Suppressor macrophage (primary cell): ENCODE results near the gene SLC29A4.
"Not testable (repeated sequence)": the region's sequence is repeated elsewhere in the genome, so short reads cannot be mapped to it uniquely, and the experiment has no call there.

ENCODE experiments used
- DNase-seq, 4 experiments: peaks; one replicate each; pipeline ENCODE4 v3.0.0-alpha.2; 2020 to 2022

Gene SLC29A4

DNA sequence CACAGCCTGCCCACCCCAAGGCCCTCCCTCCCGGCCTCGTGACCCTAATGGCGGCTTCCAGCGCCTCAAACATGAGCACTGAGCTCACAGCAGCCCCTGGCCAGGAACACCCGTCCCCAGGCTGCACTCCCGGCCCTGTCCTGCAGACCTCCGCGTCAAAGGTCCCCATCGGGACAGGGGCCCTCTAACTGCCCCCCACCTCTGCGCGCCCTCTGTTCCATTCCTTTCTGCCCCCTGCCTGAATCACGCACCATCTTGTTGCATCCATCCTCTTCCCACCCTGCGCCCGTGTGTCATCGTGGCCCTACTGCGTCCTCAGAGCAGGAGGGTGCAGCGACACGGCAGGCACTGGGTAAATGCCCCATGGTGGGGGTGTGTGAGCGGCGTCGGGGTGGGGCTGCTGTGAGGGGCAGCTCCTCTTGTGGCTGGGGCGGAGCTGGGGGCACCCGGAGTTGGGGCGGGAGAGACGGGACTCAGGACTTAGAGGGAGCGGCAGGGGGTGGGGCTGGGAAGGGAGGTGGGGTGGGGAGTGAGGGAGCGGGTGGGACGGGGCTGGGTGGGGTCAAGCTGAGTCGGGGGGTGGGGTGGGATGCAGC is 13.4 kb downstream of the SLC29A4 start:
- DNase-seq, result no peak

DNA sequence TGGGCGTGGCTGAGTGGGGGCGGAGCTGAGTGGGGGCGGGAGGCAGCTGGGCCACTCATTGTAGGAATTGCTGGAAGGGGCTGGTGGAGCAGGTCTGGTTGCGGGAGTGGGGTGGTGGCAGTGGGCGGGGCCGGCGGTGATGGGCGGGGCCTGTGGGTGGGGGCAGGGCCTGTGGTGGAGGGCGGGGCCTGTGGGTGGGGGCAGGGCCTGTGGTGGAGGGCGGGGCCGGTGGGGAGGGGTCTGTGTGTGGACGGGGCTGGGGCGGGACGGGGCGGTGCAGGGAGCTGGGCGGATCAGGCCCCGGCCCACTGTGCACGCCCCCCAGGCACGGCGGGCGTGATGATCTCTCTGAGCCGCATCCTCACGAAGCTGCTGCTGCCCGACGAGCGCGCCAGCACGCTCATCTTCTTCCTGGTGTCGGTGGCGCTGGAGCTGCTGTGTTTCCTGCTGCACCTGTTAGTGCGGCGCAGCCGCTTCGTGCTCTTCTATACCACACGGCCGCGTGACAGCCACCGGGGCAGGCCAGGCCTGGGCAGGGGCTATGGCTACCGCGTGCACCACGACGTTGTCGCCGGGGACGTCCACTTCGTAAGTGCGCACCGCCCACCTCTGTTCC is 14.0 kb downstream of the SLC29A4 start:
- DNase-seq, result peak; percentile 6 to 29 (median 16)

DNA sequence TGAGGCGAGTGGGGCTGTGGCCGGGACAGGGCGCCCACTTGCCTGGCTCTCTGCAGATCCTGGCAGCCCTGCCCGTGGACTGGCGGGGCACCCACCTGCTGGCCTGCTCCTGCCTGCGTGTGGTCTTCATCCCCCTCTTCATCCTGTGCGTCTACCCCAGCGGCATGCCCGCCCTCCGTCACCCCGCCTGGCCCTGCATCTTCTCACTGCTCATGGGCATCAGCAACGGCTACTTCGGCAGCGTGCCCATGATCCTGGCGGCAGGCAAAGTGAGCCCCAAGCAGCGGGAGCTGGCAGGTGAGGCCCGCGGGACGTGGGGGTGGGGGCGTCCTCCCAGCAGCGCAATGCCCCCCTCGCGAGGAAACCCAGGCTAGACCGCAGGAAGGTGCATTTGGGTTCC is 17.6 kb downstream of the SLC29A4 start:
- DNase-seq, result no peak

DNA sequence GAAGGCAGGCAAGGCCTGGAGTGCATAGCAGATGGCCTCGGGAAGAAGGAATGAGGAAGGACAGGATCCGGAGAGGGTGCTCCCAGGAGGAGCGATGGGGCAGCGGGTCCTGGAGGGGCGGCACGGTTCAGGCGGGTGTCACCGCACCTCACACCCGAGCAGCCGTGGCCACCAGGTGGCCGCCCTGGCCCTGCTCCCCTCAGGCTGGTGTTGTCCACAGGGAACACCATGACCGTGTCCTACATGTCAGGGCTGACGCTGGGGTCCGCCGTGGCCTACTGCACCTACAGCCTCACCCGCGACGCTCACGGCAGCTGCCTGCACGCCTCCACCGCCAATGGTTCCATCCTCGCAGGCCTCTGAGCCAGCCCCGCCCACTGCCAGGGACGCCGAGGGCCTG is 19.8 kb downstream of the SLC29A4 start:
- DNase-seq, result no peak

GRCh38 chr7:5303061-5303460 is 20.3 kb downstream of the SLC29A4 start:
- no peak for DNase-seq

GRCh38 chr7:5303591-5304505 is 21.1 kb downstream of the SLC29A4 start:
- DNase-seq, result no peak

DNA sequence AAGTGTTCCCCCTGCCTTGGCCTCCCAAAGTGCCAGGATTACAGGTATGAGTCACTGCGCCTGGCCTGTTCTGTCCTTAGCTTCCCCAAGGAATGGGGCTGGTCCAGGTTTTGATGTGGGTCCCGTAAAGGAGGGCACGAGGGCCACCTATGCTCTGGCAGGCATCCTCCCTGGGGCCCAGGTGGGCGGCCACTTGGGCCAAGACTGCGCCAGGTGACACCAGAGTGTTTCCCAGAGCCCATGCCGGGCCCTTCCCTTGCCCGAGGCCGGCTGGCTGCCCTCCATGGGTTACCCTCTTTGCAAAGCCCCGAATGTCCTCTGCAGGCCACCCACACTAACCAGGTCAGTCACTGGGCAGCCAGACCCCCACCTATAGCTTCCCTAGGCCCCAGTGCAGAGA is 22.3 kb downstream of the SLC29A4 start:
- DNase-seq, result not testable (repeated sequence)

DNA sequence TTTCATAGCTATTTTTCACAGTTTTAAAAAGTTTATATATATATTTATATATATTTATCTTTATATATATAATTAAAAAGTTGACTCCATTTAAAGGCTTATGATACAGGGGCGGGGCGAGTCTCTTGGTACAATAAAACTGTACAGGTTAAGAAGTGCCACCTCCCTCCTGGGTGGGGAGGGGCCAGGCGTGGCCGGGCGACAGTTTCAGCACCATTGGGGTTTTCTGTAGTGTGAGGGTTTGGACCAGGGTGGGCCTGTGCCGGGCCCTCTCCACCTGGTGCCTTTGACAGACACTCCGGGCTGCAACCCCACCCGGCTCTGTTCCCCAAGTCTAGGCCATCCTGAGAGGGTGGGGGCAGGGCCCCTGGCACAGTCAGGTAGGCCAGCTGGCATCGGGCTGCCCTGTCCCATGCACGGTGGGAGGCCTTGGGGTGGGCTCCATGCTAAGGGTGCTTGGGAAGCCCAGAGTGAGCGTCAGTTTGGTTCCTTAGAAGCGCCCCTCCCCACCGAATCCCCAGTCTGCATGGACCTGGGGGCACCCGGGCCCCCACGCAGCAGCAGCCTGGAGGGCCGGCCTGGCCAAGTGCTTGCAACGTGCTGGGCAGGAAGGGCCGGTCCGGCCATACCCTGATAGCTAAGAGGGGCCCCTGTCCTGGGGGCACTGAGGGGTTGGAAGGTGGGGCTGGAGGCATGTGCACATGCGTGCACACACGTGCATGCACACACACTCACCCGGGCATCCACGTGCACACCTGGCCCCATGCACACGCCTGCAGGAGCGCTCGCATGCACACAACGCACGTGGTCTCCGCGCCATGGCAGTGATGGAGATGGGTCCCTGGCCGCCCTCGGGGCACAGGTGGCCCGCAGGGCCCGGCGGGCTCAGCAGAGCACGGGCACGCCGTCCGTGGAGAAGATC is 24.7 kb downstream of the SLC29A4 start:
- DNase-seq, result not testable (repeated sequence)

- no peak for DNase-seq
Observed at GRCh38 chr7:5309146-5309545, 26.4 kb downstream of the SLC29A4 start.

DNA sequence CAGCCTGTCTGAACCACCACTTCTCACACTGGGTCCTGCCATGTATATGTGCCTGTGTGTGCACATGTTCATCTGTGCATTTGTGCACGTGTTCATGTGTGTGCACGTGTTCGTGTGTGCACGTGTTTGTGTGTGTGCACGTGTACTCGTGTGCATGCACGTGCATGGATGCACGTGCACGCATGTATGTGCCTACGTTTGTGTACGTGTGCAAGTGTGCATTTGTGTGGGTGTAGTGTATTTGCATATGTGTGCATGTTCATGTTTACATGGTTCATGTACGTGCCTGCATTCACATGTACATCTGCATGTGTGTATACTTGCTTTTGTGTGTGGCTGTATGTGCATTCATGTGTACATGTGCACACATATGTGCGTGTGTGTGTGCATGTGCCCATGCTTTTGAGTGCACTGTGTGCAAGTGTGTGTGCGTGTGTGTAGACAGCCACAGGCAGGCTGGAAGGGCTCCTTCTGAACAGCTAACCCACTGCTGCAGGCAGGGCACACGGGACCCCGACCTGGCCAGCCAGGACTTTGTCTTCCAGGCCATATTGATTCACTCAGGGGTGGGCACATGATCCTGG is 28.2 kb downstream of the SLC29A4 start:
- no peak for DNase-seq

- not testable (repeated sequence) for DNase-seq
Observed at GRCh38 chr7:5312276-5313070, 29.7 kb downstream of the SLC29A4 start.

DNA sequence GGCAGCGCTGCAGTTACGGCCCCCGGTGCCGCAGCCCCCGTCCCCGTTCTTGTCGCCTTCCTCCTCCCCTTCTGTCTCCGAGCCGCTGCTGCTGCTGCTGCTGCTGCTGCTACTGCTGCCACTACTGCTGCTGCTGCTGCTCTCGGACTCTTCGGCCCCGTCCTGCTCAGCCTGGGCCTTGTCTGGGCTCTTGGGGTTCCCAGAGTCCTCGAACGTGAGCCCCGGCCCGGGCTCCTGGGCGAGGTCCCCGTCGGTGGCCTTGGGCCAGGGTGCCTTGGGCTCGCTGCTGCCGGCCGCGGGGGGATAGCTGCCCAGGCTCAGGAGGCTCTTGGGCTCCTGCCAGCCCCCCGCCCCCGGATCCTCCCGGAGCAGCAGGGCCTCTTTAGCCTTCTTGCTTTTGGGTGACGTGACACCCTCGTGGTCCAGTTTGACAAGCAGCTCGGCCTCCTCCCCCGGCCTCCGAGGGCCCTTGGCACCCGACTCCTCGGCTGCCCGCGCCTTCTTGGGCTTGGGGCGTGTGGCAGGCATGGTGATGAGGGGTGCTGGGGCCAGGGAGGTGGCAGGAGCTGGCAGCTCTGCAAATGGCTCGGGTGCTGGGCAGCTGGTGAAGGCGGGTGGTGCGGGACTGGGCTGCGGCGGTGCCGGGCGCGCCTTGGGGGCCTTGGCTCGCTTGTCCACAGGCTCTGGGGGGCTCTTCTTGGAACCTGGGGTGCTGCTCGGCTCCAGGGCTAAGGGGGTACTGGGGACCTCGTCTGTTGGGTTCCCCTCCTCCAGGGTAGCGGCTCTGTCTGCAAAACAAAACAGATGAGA is 30.5 kb downstream of the SLC29A4 start:
- DNase-seq, result not testable (repeated sequence)

DNA sequence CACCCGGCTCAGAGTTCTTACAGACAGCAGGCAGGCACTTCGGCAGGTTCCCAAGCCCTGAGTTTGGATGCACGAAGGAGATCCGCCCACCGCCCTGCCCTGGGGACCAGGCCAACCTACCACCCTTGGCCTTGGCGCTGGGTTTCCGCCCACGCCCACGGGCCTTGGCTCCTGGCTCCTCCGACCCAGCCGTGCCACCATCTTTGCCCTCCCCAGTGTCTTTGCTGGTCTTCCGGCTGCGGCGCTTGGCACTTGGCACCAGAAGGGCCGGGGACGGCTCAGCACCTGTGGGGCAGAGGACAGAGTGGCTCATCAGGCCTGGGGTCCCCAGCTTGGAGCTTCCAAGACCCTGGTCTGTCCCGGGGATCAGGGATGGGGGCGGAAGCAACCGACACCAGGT is 32.1 kb downstream of the SLC29A4 start:
- no peak for DNase-seq

- no peak for DNase-seq
Observed at GRCh38 chr7:5315761-5316160, 33.0 kb downstream of the SLC29A4 start.

- not testable (repeated sequence) for DNase-seq
Observed at GRCh38 chr7:5318613-5319012, 35.9 kb downstream of the SLC29A4 start.

GRCh38 chr7:5320391-5320790 is 37.6 kb downstream of the SLC29A4 start:
- no peak for DNase-seq

GRCh38 chr7:5320802-5321396 is 38.2 kb downstream of the SLC29A4 start:
- no peak for DNase-seq

GRCh38 chr7:5322621-5323410 is 40.1 kb downstream of the SLC29A4 start:
- DNase-seq, result no peak
